Measurements from ENCODE around the gene SLC24A4. TPM values are rescaled to one million over a fixed set of nuclear protein-coding genes. Genes with fewer than 3 reads are reported as not detected.
"Not testable (repeated sequence)": the region's sequence is repeated elsewhere in the genome, so short reads cannot be mapped to it uniquely, and the experiment has no call there.

SLC24A4 gene
- total and polyA plus RNA-seq, 5 donors: 0.48 to 0.56 (median 0.50) TPM

GRCh38 chr14:92525322-92526095 is 202.5 kb downstream of the SLC24A4 start:
- Histone ChIP-seq H3K4me3 (ENCODE audit: low read length) (no peak overlapping the region), H3K9me3 (ENCODE audit: control insufficient read depth, low read length) (no peaks in the 10 kb centered on the region), H3K27me3 (ENCODE audit: control insufficient read depth, insufficient read depth) (no peaks in the 10 kb centered on the region), H3K4me1 (ENCODE audit: control insufficient read depth, insufficient read depth, low read length) (no peaks in the 10 kb centered on the region), H3K27ac (ENCODE audit: low read length) (no peak overlapping the region)
- intact Hi-C loops (cut with DNase I): no loop called here
- DNase-seq: no peak
- ATAC-seq: peak in 1 of 2 donors; percentile 11
- 86% methylated on average over 12 of the region's 12 CpGs for WGBS

GRCh38 chr14:92527721-92528120 is 204.8 kb downstream of the SLC24A4 start:
- WGBS: 80% methylated on average over 14 of the region's 14 CpGs
- DNase-seq (no peak), ATAC-seq (no peak)
- H3K4me1 ChIP-seq (ENCODE audit: control insufficient read depth, insufficient read depth, low read length): no peaks in the 10 kb centered on the region
- no peak overlapping the region for H3K27ac ChIP-seq (ENCODE audit: low read length)
- no peaks in the 10 kb centered on the region for H3K27me3 ChIP-seq (ENCODE audit: control insufficient read depth, insufficient read depth)
- no peak overlapping the region for H3K4me3 ChIP-seq (ENCODE audit: low read length)
- intact Hi-C loops (cut with DNase I): no loop called here
- no peaks in the 10 kb centered on the region for H3K9me3 ChIP-seq (ENCODE audit: control insufficient read depth, low read length)

- DNase-seq (no peak), ATAC-seq (no peak)
- no peaks in the 10 kb centered on the region for H3K4me1 ChIP-seq (ENCODE audit: control insufficient read depth, insufficient read depth, low read length)
- intact Hi-C loops (cut with DNase I): no loop called here
- no peaks in the 10 kb centered on the region for H3K9me3 ChIP-seq (ENCODE audit: control insufficient read depth, low read length)
- WGBS: 95% methylated on average over 14 of the region's 14 CpGs
- H3K27me3 ChIP-seq (ENCODE audit: control insufficient read depth, insufficient read depth): no peaks in the 10 kb centered on the region
- H3K4me3 ChIP-seq (ENCODE audit: low read length): no peak overlapping the region
- H3K27ac ChIP-seq (ENCODE audit: low read length): no peak overlapping the region
Measured at GRCh38 chr14:92528486-92529100, 205.6 kb downstream of the SLC24A4 start.

- H3K9me3 ChIP-seq (ENCODE audit: control insufficient read depth, low read length): no peaks in the 10 kb centered on the region
- H3K27ac ChIP-seq (ENCODE audit: low read length): no peak overlapping the region
- no peak for DNase-seq
- intact Hi-C loops (cut with DNase I): no loop called here
- H3K4me3 ChIP-seq (ENCODE audit: low read length): no peak overlapping the region
- no peaks in the 10 kb centered on the region for H3K4me1 ChIP-seq (ENCODE audit: control insufficient read depth, insufficient read depth, low read length)
- no peaks in the 10 kb centered on the region for H3K27me3 ChIP-seq (ENCODE audit: control insufficient read depth, insufficient read depth)
- WGBS: 69% methylated on average over 4 of the region's 4 CpGs
- no peak for ATAC-seq
Measured at GRCh38 chr14:92529903-92530302, 206.9 kb downstream of the SLC24A4 start.

GRCh38 chr14:92531106-92531873 is 208.3 kb downstream of the SLC24A4 start:
- ATAC-seq: peak in 1 of 2 donors; percentile 24
- H3K27ac ChIP-seq (ENCODE audit: low read length): no peak overlapping the region
- DNase-seq: no peak
- intact Hi-C loops (cut with DNase I): no loop called here
- H3K4me1 ChIP-seq (ENCODE audit: control insufficient read depth, insufficient read depth, low read length): no peaks in the 10 kb centered on the region
- no peaks in the 10 kb centered on the region for H3K9me3 ChIP-seq (ENCODE audit: control insufficient read depth, low read length)
- no peak overlapping the region for H3K4me3 ChIP-seq (ENCODE audit: low read length)
- 80% methylated on average over 16 of the region's 16 CpGs for WGBS
- no peaks in the 10 kb centered on the region for H3K27me3 ChIP-seq (ENCODE audit: control insufficient read depth, insufficient read depth)

GRCh38 chr14:92532490-92533163 is 209.7 kb downstream of the SLC24A4 start:
- ATAC-seq: peak in 1 of 2 donors; percentile 23

GRCh38 chr14:92534932-92535643 is 212.1 kb downstream of the SLC24A4 start:
- intact Hi-C loops (cut with DNase I): no loop called here
- DNase-seq (no peak), ATAC-seq (no peak)
- Histone ChIP-seq H3K4me3 (ENCODE audit: low read length) (no peak overlapping the region), H3K27me3 (ENCODE audit: control insufficient read depth, insufficient read depth) (no peaks in the 10 kb centered on the region), H3K9me3 (ENCODE audit: control insufficient read depth, low read length) (no peaks in the 10 kb centered on the region), H3K4me1 (ENCODE audit: control insufficient read depth, insufficient read depth, low read length) (peaks cover 7% of the 10 kb centered on the region), H3K27ac (ENCODE audit: low read length) (no peak overlapping the region)
- WGBS: 49% methylated on average over 17 of the region's 17 CpGs

More at GRCh38 chr14:92532490-92533163, 209.7 kb downstream of the SLC24A4 start:
- Histone ChIP-seq H3K9me3 (ENCODE audit: control insufficient read depth, low read length) (no peaks in the 10 kb centered on the region), H3K27me3 (ENCODE audit: control insufficient read depth, insufficient read depth) (no peaks in the 10 kb centered on the region), H3K4me1 (ENCODE audit: control insufficient read depth, insufficient read depth, low read length) (no peaks in the 10 kb centered on the region), H3K27ac (ENCODE audit: low read length) (no peak overlapping the region), H3K4me3 (ENCODE audit: low read length) (no peak overlapping the region)
- no peak for DNase-seq
- intact Hi-C loops (cut with DNase I): no loop called here
- WGBS: 65% methylated on average over 10 of the region's 10 CpGs

- peaks cover 11% of the 10 kb centered on the region for H3K4me1 ChIP-seq (ENCODE audit: control insufficient read depth, insufficient read depth, low read length)
- intact Hi-C loops (cut with DNase I); DNase-seq; H3K27ac ChIP-seq (ENCODE audit: low read length); H3K4me3 ChIP-seq (ENCODE audit: low read length); H3K27me3 ChIP-seq (ENCODE audit: control insufficient read depth, insufficient read depth); ATAC-seq; H3K9me3 ChIP-seq (ENCODE audit: control insufficient read depth, low read length): not testable (repeated sequence)
- WGBS: 56% methylated on average over 8 of the region's 8 CpGs
Measured at GRCh38 chr14:92536231-92536630, 213.3 kb downstream of the SLC24A4 start.

- H3K4me3 ChIP-seq (ENCODE audit: low read length): no peak overlapping the region
- ATAC-seq: no peak
Measured at GRCh38 chr14:92538412-92538985, 215.5 kb downstream of the SLC24A4 start.

GRCh38 chr14:92539419-92539818 is 216.5 kb downstream of the SLC24A4 start:
- ATAC-seq (no peak), DNase-seq (no peak)
- H3K9me3 ChIP-seq (ENCODE audit: control insufficient read depth, low read length): no peaks in the 10 kb centered on the region
- peak overlapping the region; percentile 22 for H3K27ac ChIP-seq (ENCODE audit: low read length)
- intact Hi-C loops (cut with DNase I): no loop called here
- H3K4me1 ChIP-seq (ENCODE audit: control insufficient read depth, insufficient read depth, low read length): peaks cover 12% of the 10 kb centered on the region
- 94% methylated on average over 3 of the region's 3 CpGs for WGBS
- no peaks in the 10 kb centered on the region for H3K27me3 ChIP-seq (ENCODE audit: control insufficient read depth, insufficient read depth)
- no peak overlapping the region for H3K4me3 ChIP-seq (ENCODE audit: low read length)

More at GRCh38 chr14:92538412-92538985, 215.5 kb downstream of the SLC24A4 start:
- WGBS: 93% methylated on average over 6 of the region's 6 CpGs
- Histone ChIP-seq H3K4me1 (ENCODE audit: control insufficient read depth, insufficient read depth, low read length) (peaks cover 11% of the 10 kb centered on the region), H3K27me3 (ENCODE audit: control insufficient read depth, insufficient read depth) (no peaks in the 10 kb centered on the region), H3K9me3 (ENCODE audit: control insufficient read depth, low read length) (no peaks in the 10 kb centered on the region), H3K27ac (ENCODE audit: low read length) (no peak overlapping the region)
- intact Hi-C loops (cut with DNase I): no loop called here
- no peak for DNase-seq
